GM23338 (cell line): ENCODE data around the gene OGG1. TPM values are rescaled to one million over a fixed set of nuclear protein-coding genes. Genes with fewer than 3 reads are reported as not detected.

Experiments used
- ATAC-seq: fragments of 200-7000 bp; cut with Tn5 transposase; 3 replicates; pipeline ENCODE4 v1.9.1; 2020
- DNase-seq: peaks from one replicate; pipeline ENCODE4 v3.0.0-alpha.2; 2015; ENCODE audit warnings: low spot score
- H2AFZ ChIP-seq: fragments of 200-600 bp; sonication (generic); 2 replicates; pipeline ENCODE4 v1.8.0; 2016; ENCODE audit warnings: antibody characterized with exemption, mild to moderate bottlenecking, moderate library complexity
- H3F3A ChIP-seq: fragments of 200-600 bp; sonication (generic); replicated peaks from 2 replicates; pipeline ENCODE4 v1.8.0; 2017; ENCODE audit warnings: antibody characterized with exemption, mixed run types, low read depth
- H3K27ac ChIP-seq: fragments of 200-600 bp; sonication (generic); 2 replicates; pipeline ENCODE4 v1.6.1; 2016; ENCODE audit warnings: low read depth
- H3K27me3 ChIP-seq: fragments of 200-600 bp; sonication (generic); 2 replicates; pipeline ENCODE4 v1.8.0; 2016; ENCODE audit warnings: mild to moderate bottlenecking, mixed run types, moderate library complexity; ENCODE audit not compliant: insufficient read depth
- H3K36me3 ChIP-seq: fragments of 200-600 bp; sonication (generic); 2 replicates; pipeline ENCODE4 v1.8.0; 2016; ENCODE audit warnings: mild to moderate bottlenecking; ENCODE audit not compliant: insufficient read depth
- H3K4me1 ChIP-seq: fragments of 200-600 bp; sonication (generic); 2 replicates; pipeline ENCODE4 v1.8.0; 2016; ENCODE audit warnings: mild to moderate bottlenecking, moderate library complexity; ENCODE audit not compliant: insufficient read depth
- H3K4me2 ChIP-seq: fragments of 200-600 bp; sonication (generic); 2 replicates; pipeline ENCODE4 v1.7.1; 2017; ENCODE audit warnings: mixed run types
- H3K4me3 ChIP-seq: fragments of 200-600 bp; sonication (generic); 2 replicates; pipeline ENCODE4 v1.6.1; 2016; ENCODE audit warnings: mixed run types
- H3K79me2 ChIP-seq: fragments of 200-600 bp; sonication (generic); replicated peaks from 2 replicates; pipeline ENCODE4 v1.8.0; 2017; ENCODE audit warnings: mild to moderate bottlenecking; ENCODE audit not compliant: insufficient read depth
- H3K9me2 ChIP-seq: fragments of 200-600 bp; sonication (generic); 2 replicates; pipeline ENCODE4 v1.8.0; 2017; ENCODE audit not compliant: insufficient read depth
- H4K20me1 ChIP-seq: fragments of 200-600 bp; sonication (generic); replicated peaks from 2 replicates; pipeline ENCODE4 v1.8.0; 2017; ENCODE audit warnings: mild to moderate bottlenecking; ENCODE audit not compliant: insufficient read depth
- H3K27ac Mint-ChIP-seq: 2 replicates; pipeline ENCODE4 v1.8.0; 2020; ENCODE audit warnings: inconsistent platforms, mild to moderate bottlenecking, moderate library complexity, mixed read lengths
- H3K27me3 Mint-ChIP-seq: 3 replicates; pipeline ENCODE4 v1.8.0; 2022; ENCODE audit warnings: low read depth, mild to moderate bottlenecking, moderate library complexity, mixed read lengths, inconsistent platforms; ENCODE audit not compliant: insufficient read depth, poor library complexity
- H3K36me3 Mint-ChIP-seq: 3 replicates; pipeline ENCODE4 v1.8.0; 2021; ENCODE audit warnings: low read depth, mild to moderate bottlenecking, inconsistent platforms, moderate library complexity, mixed read lengths
- H3K4me1 Mint-ChIP-seq: 3 replicates; pipeline ENCODE4 v1.8.0; 2020; ENCODE audit warnings: mild to moderate bottlenecking, inconsistent platforms, mixed read lengths
- H3K4me3 Mint-ChIP-seq: 3 replicates; pipeline ENCODE4 v1.8.0; 2021; ENCODE audit warnings: moderate library complexity, mild to moderate bottlenecking, inconsistent platforms, mixed read lengths
- H3K9me3 Mint-ChIP-seq: 3 replicates; pipeline ENCODE4 v1.8.0; 2020; ENCODE audit warnings: moderate library complexity, mild to moderate bottlenecking, inconsistent platforms, mixed read lengths
- CREB1 ChIP-seq: fragments of 250-450 bp; sonication (Bioruptor Pico); IDR thresholded peaks from 2 replicates; pipeline ENCODE4 v1.5.0; 2020; ENCODE audit warnings: low read depth, mild to moderate bottlenecking, moderate library complexity
- EZH2 ChIP-seq: fragments of 200-600 bp; sonication (generic); IDR thresholded peaks from one replicate; pipeline ENCODE4 v1.8.0; 2017; ENCODE audit warnings: antibody characterized with exemption, mild to moderate bottlenecking, low read depth; ENCODE audit not compliant: unreplicated experiment
- EZH2phosphoT487 ChIP-seq: fragments of 200-600 bp; sonication (generic); IDR thresholded peaks from one replicate; pipeline ENCODE4 v1.8.1; 2018; ENCODE audit warnings: antibody characterized with exemption; ENCODE audit not compliant: unreplicated experiment
- JUNB ChIP-seq: IDR thresholded peaks from one replicate; pipeline ENCODE4 v1.6.1; 2016; ENCODE audit warnings: antibody characterized with exemption; ENCODE audit not compliant: unreplicated experiment
- NANOG ChIP-seq: IDR thresholded peaks from 2 replicates; pipeline ENCODE4 v1.6.1; 2016; ENCODE audit warnings: antibody characterized with exemption, borderline replicate concordance
- POLR2AphosphoS5 ChIP-seq: IDR thresholded peaks from 2 replicates; pipeline ENCODE4 v1.6.1; 2016; ENCODE audit warnings: antibody characterized with exemption, low read depth
- STAT1 ChIP-seq: IDR thresholded peaks from one replicate; pipeline ENCODE4 v1.6.1; 2016; ENCODE audit warnings: antibody characterized with exemption; ENCODE audit not compliant: unreplicated experiment
- ZNF114 ChIP-seq: fragments of 250-450 bp; sonication (Bioruptor Pico); IDR thresholded peaks from 2 replicates; pipeline ENCODE4 v1.5.0; 2020; ENCODE audit warnings: mild to moderate bottlenecking, moderate library complexity
- ZNF331 ChIP-seq: fragments of 250-450 bp; sonication (Bioruptor Pico); IDR thresholded peaks from 2 replicates; pipeline ENCODE4 v1.5.0; 2020; ENCODE audit warnings: low read depth, mild to moderate bottlenecking, moderate library complexity
- polyA plus RNA-seq: library from polyadenylated mRNA; unstranded; fragments of >200 nt; fragmentation: Nextera tagmentation; extraction: Ambion mirVana; gene quantifications from 2 replicates; pipeline ENCODE4 v1.2.1, GENCODE V29; 2016
- total RNA-seq: library from RNA; depleted of rRNA; stranded (reverse); fragments of >200 nt; shearing (Covaris generic); gene quantifications from 2 replicates; pipeline ENCODE4 v1.2.3, GENCODE V29; 2014
- TF ChIP-seq, protein P1 (sequence below): fragments of 250-450 bp; sonication (Bioruptor Pico); IDR thresholded peaks from 2 replicates; pipeline ENCODE4 v1.5.0; 2020; ENCODE audit warnings: mild to moderate bottlenecking, moderate library complexity
- TF ChIP-seq, protein P2 (sequence below), 2 experiments: fragments of 200-600 bp in 1 of 2; sonication (generic) in 1 of 2; conservative IDR thresholded peaks; 2 replicates each; pipeline versions ENCODE4 v1.5.1 to v1.6.1; 2016 to 2017; ENCODE audit warnings: antibody characterized with exemption in 2 of 2, low read depth in 2 of 2, mild to moderate bottlenecking in 2 of 2, moderate library complexity in 1 of 2
- TF ChIP-seq, protein P3 (sequence below): IDR thresholded peaks from one replicate; pipeline ENCODE4 v1.6.1; 2018; ENCODE audit warnings: antibody characterized with exemption; ENCODE audit not compliant: unreplicated experiment
- TF ChIP-seq, protein P4 (sequence below): IDR thresholded peaks from 2 replicates; pipeline ENCODE4 v1.6.1; 2016; ENCODE audit warnings: antibody characterized with exemption

OGG1 gene
- total and polyA plus RNA-seq, 2 experiments from 2014 or later, result 20.6 to 27.6 TPM

DNA sequence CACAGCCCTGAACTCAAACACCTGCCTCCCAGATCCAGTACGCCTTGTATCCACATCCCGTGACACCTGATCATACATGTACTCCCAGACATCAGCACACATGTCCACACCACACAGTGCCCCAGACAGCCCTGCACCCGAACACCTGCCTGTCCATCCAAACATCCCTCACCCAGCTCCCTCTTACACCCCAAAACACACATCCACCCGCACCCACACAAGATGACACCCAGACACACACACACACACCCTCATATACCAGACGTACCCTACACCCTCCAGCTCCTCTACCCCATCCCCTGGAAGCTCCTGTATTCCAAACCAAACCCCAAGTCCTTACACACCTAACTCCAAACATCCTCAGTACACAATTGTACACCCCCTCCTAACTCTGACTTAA, 19.3 kb downstream of the OGG1 start:
- Histone ChIP-seq H3K36me3 (no peaks in the 10 kb centered on the region), H3K4me3 (peak overlapping the region; percentile 68), H3K27ac (no peak overlapping the region), H3K4me2 (peak overlapping the region; percentile 85), H3K4me1 (no peaks in the 10 kb centered on the region), H2AFZ (no peak overlapping the region), H3K79me2 (no peaks in the 10 kb centered on the region), H3K9me2 (no peaks in the 10 kb centered on the region), H3F3A (no peaks in the 10 kb centered on the region), H3K27me3 (peaks cover 62% of the 10 kb centered on the region), H4K20me1 (no peaks in the 10 kb centered on the region)
- H3K4me1 Mint-ChIP-seq, result peaks cover 18% of the 10 kb centered on the region
- H3K27me3 Mint-ChIP-seq, result peaks cover 42% of the 10 kb centered on the region
- H3K4me3 Mint-ChIP-seq, result peak overlapping the region; percentile 64
- H3K36me3 Mint-ChIP-seq, result no peaks in the 10 kb centered on the region
- no peak overlapping the region for H3K27ac Mint-ChIP-seq
- TF ChIP-seq, protein P1, sequence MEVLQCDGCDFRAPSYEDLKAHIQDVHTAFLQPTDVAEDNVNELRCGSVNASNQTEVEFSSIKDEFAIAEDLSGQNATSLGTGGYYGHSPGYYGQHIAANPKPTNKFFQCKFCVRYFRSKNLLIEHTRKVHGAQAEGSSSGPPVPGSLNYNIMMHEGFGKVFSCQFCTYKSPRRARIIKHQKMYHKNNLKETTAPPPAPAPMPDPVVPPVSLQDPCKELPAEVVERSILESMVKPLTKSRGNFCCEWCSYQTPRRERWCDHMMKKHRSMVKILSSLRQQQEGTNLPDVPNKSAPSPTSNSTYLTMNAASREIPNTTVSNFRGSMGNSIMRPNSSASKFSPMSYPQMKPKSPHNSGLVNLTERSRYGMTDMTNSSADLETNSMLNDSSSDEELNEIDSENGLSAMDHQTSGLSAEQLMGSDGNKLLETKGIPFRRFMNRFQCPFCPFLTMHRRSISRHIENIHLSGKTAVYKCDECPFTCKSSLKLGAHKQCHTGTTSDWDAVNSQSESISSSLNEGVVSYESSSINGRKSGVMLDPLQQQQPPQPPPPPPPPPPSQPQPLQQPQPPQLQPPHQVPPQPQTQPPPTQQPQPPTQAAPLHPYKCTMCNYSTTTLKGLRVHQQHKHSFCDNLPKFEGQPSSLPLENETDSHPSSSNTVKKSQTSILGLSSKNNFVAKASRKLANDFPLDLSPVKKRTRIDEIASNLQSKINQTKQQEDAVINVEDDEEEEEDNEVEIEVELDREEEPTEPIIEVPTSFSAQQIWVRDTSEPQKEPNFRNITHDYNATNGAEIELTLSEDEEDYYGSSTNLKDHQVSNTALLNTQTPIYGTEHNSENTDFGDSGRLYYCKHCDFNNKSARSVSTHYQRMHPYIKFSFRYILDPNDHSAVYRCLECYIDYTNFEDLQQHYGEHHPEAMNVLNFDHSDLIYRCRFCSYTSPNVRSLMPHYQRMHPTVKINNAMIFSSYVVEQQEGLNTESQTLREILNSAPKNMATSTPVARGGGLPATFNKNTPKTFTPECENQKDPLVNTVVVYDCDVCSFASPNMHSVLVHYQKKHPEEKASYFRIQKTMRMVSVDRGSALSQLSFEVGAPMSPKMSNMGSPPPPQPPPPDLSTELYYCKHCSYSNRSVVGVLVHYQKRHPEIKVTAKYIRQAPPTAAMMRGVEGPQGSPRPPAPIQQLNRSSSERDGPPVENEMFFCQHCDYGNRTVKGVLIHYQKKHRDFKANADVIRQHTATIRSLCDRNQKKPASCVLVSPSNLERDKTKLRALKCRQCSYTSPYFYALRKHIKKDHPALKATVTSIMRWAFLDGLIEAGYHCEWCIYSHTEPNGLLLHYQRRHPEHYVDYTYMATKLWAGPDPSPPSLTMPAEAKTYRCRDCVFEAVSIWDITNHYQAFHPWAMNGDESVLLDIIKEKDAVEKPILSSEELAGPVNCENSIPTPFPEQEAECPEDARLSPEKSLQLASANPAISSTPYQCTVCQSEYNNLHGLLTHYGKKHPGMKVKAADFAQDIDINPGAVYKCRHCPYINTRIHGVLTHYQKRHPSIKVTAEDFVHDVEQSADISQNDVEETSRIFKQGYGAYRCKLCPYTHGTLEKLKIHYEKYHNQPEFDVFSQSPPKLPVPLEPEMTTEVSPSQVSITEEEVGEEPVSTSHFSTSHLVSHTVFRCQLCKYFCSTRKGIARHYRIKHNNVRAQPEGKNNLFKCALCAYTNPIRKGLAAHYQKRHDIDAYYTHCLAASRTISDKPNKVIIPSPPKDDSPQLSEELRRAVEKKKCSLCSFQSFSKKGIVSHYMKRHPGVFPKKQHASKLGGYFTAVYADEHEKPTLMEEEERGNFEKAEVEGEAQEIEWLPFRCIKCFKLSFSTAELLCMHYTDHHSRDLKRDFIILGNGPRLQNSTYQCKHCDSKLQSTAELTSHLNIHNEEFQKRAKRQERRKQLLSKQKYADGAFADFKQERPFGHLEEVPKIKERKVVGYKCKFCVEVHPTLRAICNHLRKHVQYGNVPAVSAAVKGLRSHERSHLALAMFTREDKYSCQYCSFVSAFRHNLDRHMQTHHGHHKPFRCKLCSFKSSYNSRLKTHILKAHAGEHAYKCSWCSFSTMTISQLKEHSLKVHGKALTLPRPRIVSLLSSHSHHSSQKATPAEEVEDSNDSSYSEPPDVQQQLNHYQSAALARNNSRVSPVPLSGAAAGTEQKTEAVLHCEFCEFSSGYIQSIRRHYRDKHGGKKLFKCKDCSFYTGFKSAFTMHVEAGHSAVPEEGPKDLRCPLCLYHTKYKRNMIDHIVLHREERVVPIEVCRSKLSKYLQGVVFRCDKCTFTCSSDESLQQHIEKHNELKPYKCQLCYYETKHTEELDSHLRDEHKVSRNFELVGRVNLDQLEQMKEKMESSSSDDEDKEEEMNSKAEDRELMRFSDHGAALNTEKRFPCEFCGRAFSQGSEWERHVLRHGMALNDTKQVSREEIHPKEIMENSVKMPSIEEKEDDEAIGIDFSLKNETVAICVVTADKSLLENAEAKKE, result no peak
- TF ChIP-seq CREB1 (CRISPR knock-in tag) (no peak), ZNF114 (CRISPR knock-in tag) (no peak), JUNB (no peak), ZNF331 (CRISPR knock-in tag) (no peak), STAT1 (no peak), EZH2 (no peak), POLR2AphosphoS5 (no peak), EZH2phosphoT487 (no peak), NANOG (no peak)
- TF ChIP-seq, protein P2, sequence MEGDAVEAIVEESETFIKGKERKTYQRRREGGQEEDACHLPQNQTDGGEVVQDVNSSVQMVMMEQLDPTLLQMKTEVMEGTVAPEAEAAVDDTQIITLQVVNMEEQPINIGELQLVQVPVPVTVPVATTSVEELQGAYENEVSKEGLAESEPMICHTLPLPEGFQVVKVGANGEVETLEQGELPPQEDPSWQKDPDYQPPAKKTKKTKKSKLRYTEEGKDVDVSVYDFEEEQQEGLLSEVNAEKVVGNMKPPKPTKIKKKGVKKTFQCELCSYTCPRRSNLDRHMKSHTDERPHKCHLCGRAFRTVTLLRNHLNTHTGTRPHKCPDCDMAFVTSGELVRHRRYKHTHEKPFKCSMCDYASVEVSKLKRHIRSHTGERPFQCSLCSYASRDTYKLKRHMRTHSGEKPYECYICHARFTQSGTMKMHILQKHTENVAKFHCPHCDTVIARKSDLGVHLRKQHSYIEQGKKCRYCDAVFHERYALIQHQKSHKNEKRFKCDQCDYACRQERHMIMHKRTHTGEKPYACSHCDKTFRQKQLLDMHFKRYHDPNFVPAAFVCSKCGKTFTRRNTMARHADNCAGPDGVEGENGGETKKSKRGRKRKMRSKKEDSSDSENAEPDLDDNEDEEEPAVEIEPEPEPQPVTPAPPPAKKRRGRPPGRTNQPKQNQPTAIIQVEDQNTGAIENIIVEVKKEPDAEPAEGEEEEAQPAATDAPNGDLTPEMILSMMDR (conservative IDR thresholded peaks at IDR 0.05; ENCODE audit: low read depth in 2 of 2), result no peak
- TF ChIP-seq, protein P3, sequence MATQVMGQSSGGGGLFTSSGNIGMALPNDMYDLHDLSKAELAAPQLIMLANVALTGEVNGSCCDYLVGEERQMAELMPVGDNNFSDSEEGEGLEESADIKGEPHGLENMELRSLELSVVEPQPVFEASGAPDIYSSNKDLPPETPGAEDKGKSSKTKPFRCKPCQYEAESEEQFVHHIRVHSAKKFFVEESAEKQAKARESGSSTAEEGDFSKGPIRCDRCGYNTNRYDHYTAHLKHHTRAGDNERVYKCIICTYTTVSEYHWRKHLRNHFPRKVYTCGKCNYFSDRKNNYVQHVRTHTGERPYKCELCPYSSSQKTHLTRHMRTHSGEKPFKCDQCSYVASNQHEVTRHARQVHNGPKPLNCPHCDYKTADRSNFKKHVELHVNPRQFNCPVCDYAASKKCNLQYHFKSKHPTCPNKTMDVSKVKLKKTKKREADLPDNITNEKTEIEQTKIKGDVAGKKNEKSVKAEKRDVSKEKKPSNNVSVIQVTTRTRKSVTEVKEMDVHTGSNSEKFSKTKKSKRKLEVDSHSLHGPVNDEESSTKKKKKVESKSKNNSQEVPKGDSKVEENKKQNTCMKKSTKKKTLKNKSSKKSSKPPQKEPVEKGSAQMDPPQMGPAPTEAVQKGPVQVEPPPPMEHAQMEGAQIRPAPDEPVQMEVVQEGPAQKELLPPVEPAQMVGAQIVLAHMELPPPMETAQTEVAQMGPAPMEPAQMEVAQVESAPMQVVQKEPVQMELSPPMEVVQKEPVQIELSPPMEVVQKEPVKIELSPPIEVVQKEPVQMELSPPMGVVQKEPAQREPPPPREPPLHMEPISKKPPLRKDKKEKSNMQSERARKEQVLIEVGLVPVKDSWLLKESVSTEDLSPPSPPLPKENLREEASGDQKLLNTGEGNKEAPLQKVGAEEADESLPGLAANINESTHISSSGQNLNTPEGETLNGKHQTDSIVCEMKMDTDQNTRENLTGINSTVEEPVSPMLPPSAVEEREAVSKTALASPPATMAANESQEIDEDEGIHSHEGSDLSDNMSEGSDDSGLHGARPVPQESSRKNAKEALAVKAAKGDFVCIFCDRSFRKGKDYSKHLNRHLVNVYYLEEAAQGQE, result no peak
- TF ChIP-seq, protein P4, sequence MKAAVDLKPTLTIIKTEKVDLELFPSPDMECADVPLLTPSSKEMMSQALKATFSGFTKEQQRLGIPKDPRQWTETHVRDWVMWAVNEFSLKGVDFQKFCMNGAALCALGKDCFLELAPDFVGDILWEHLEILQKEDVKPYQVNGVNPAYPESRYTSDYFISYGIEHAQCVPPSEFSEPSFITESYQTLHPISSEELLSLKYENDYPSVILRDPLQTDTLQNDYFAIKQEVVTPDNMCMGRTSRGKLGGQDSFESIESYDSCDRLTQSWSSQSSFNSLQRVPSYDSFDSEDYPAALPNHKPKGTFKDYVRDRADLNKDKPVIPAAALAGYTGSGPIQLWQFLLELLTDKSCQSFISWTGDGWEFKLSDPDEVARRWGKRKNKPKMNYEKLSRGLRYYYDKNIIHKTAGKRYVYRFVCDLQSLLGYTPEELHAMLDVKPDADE, result no peak
- DNase-seq (no peak), ATAC-seq (no peak)
- H3K9me3 Mint-ChIP-seq, result no peaks in the 10 kb centered on the region
